Lower leg skin (tissue), 4 donors: ENCODE results near the gene PLPP4. TPM values are rescaled to one million over a fixed set of nuclear protein-coding genes. Genes with fewer than 3 reads are reported as not detected.

ENCODE experiments used
- DNase-seq, 2 donors: peaks; one replicate each; pipeline ENCODE4 v3.0.0-alpha.2; 2019; ENCODE audit warnings: low spot score in 2 of 2
- H3K4me3 ChIP-seq: fragments of 200-600 bp; sonication (generic); 2 replicates; pipeline ENCODE4 v1.5.1; 2017; ENCODE audit warnings: mild to moderate bottlenecking, low read depth; ENCODE audit not compliant: poor library complexity, severe bottlenecking
- POLR2A ChIP-seq, 2 donors: fragments of 450-650 bp; IDR thresholded peaks; one replicate each; pipeline ENCODE4 v1.6.1; 2016 to 2017; ENCODE audit warnings: antibody characterized with exemption in 2 of 2, mild to moderate bottlenecking in 1 of 2, moderate library complexity in 1 of 2
- WGBS, 2 donors: methylation state at CpG; one replicate each; pipeline ENCODE4 v1.1.5; 2018; 5-methylcytosine and 5-hydroxymethylcytosine counted together
- intact Hi-C: fragments of 100-400 bp; cut with DNase I; formaldehyde crosslinking; loops from one replicate; pipeline ENCODE4 v1.15.0; 2023; ENCODE audit warnings: low total_unique reads
- total RNA-seq, 4 donors: library from RNA; depleted of rRNA; stranded (reverse); fragments of >200 nt; gene quantifications; one replicate each; pipeline ENCODE4 v1.1.0, GENCODE V29; 2016
- TF ChIP-seq, protein P1 (sequence below), 3 donors: fragments of 450-650 bp; IDR thresholded peaks; one replicate each; pipeline ENCODE4 v1.5.1; 2016; ENCODE audit warnings: antibody characterized with exemption in 3 of 3, mild to moderate bottlenecking in 3 of 3, moderate library complexity in 2 of 3

Gene PLPP4
- total RNA-seq, 4 donors from 2014 or later: 0.29 to 0.42 TPM; not detected in 2

DNA sequence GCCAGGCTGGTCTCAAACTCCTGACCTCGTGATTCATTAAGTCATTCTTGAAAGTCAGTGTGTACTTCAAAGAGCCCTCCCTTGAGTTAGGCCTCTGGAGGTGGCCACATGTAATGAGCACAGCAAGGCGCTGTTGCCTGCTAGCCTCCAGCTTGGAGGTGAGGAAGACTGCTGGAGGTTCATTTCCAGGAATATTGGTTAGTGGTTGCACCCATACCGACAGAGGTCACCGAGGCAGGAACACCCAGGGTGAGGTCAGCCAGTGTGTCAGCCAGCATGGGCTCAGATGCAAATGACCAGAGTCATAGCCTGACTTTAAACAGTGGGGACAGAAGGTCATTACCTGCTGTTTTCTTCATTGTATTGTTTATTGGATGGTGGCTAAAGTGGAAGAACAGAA, 85.0 kb downstream of the PLPP4 start:
- 83 to 85% methylated on average over 4 of the region's 4 CpGs for WGBS, 2 donors
- no peak for DNase-seq
- intact Hi-C loops: no loop called here
- TF ChIP-seq, protein P1, sequence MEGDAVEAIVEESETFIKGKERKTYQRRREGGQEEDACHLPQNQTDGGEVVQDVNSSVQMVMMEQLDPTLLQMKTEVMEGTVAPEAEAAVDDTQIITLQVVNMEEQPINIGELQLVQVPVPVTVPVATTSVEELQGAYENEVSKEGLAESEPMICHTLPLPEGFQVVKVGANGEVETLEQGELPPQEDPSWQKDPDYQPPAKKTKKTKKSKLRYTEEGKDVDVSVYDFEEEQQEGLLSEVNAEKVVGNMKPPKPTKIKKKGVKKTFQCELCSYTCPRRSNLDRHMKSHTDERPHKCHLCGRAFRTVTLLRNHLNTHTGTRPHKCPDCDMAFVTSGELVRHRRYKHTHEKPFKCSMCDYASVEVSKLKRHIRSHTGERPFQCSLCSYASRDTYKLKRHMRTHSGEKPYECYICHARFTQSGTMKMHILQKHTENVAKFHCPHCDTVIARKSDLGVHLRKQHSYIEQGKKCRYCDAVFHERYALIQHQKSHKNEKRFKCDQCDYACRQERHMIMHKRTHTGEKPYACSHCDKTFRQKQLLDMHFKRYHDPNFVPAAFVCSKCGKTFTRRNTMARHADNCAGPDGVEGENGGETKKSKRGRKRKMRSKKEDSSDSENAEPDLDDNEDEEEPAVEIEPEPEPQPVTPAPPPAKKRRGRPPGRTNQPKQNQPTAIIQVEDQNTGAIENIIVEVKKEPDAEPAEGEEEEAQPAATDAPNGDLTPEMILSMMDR (IDR thresholded peaks at IDR 0.05): no peak
- TF ChIP-seq POLR2A (IDR thresholded peaks at IDR 0.05): no peak
- no peak overlapping the region for H3K4me3 ChIP-seq

DNA sequence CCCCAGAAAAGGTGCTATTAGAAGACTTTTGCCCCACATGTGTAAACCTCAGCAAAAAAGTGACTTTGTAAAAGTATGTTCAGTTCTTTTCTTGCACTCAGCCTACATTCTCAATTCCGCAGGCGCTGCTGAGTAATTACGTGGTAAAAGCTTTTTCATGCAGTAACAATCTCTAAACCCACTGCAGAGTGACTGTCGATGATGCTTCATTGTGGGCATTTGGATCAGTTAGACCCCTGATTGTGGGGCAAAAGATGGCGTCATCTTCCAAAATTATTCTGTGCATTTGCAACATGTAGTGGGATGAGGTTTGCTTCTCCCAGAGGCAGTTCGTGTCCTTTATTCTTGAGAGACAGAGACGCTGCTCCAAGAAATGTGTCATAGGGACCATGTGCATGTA, 85.6 kb downstream of the PLPP4 start:
- WGBS, 2 donors: 81 to 89% methylated on average over 7 of the region's 7 CpGs
- no peak overlapping the region for H3K4me3 ChIP-seq
- TF ChIP-seq, protein P1 (IDR thresholded peaks at IDR 0.05): no peak
- TF ChIP-seq POLR2A (IDR thresholded peaks at IDR 0.05): no peak
- intact Hi-C loops: no loop called here
- no peak for DNase-seq

DNA sequence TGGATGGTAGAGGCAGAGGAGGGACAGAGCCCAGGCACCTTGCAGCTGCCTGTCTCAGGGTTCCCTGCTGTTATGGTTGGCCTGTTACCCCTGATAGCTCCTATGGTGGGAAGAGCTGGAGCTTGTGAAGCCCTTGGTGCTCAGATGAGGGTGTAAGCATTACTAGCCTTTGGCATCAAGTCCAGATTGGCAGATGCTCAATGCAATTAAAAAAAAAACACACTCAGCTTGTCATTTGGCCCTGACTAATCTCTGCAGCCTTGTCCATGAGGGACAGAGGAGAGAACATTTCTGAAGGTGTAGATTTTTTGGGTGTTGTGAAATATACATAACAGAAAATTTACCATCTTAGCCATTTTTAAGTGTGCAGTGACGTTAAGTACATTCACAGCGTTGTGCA, 86.3 kb downstream of the PLPP4 start:
- TF ChIP-seq POLR2A (IDR thresholded peaks at IDR 0.05): no peak
- TF ChIP-seq, protein P1 (IDR thresholded peaks at IDR 0.05): no peak
- no peak overlapping the region for H3K4me3 ChIP-seq
- WGBS, 2 donors: 93 to 94% methylated on average over 2 of the region's 2 CpGs
- DNase-seq: no peak
- intact Hi-C loops: no loop called here

DNA sequence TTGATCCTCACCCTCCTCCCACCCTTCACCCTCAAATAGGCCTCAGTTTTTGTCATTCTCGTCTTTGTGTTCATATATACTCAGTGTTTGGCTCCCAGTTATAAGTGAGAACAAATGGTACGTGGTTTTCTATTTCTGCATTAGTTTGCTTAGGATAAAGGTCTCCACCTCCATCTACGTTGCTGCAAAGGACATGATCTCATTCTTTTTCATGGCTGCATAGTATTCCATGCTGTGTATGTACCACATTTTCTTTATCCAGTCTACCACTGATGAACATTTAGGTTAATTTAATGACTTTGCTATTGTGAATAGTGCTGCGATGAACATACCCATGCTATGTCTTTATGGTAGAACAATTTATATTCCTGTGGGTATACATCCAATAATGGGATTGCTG, 91.2 kb downstream of the PLPP4 start:
- no peak for DNase-seq
- intact Hi-C loops: no loop called here
- no peak overlapping the region for H3K4me3 ChIP-seq
- WGBS, 2 donors: 86 to 88% methylated on average over 4 of the region's 4 CpGs
- TF ChIP-seq, protein P1 (IDR thresholded peaks at IDR 0.05): no peak
- TF ChIP-seq POLR2A (IDR thresholded peaks at IDR 0.05): no peak

DNA sequence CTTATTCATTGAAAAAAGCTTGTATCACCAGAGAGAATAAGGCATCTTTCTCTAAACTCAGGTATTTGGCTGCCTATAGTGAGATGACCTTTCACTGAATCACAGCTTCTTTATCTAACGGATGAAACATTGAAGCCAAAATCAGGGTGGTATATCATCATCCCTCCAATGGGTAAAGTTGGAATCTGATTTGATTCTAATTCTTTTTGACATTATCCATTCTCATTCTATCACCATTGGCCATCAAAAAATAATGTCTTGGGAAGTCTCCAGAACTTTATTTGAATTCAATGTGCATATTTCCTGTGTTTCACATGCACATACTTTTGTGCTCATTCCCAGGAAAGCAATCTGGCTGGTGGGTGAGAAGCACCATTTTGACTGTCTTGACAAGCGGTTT, 95.2 kb downstream of the PLPP4 start:
- DNase-seq: no peak
- intact Hi-C loops: no loop called here
- WGBS, 2 donors: 73 to 91% methylated on average over 2 of the region's 2 CpGs
- H3K4me3 ChIP-seq: no peak overlapping the region
- TF ChIP-seq POLR2A (IDR thresholded peaks at IDR 0.05): no peak
- TF ChIP-seq, protein P1 (IDR thresholded peaks at IDR 0.05): no peak

DNA sequence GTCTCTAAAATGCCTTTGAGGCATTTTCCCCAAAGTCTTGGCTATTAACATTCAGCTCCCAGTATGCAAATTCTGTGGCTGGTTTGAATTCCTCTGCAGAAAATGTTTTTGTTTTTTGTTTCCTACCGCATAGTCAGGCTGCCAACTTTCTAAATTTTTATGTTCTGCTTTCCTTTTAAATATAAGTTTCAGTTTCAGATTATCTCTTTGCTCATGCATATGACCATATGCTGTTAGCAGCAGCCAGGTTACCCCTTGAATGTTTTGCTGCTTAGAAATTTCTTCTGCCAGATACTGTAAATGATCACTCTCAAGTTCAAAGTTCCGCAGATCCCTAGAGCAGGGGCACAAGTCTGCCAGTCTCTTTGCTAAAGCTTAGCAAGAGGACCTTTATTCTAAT, 96.9 kb downstream of the PLPP4 start:
- no peak overlapping the region for H3K4me3 ChIP-seq
- intact Hi-C loops: no loop called here
- DNase-seq: no peak
- 92 to 98% methylated on average over 2 of the region's 2 CpGs for WGBS, 2 donors
- no peak for TF ChIP-seq POLR2A (IDR thresholded peaks at IDR 0.05)
- TF ChIP-seq, protein P1 (IDR thresholded peaks at IDR 0.05): no peak
